GM23248 (cell line): ENCODE data around the gene LAMTOR2. TPM values are rescaled to one million over a fixed set of nuclear protein-coding genes. Genes with fewer than 3 reads are reported as not detected.
A peak's percentile ranks its signal among the peaks of the same experiment; 100 is the strongest.

Experiments
- DNase-seq: peaks from one replicate; pipeline ENCODE4 v3.0.0-alpha.2; 2015
- H2AFZ ChIP-seq: fragments of 200-600 bp; sonication (generic); 2 replicates; pipeline ENCODE4 v1.6.1; 2016; ENCODE audit warnings: antibody characterized with exemption
- H3F3A ChIP-seq: fragments of 200-600 bp; sonication (generic); 2 replicates; pipeline ENCODE4 v1.6.1; 2016; ENCODE audit warnings: mild to moderate bottlenecking, antibody characterized with exemption, mixed run types; ENCODE audit not compliant: insufficient read depth
- H3K27ac ChIP-seq: fragments of 200-600 bp; sonication (generic); 2 replicates; pipeline ENCODE4 v1.5.1; 2016; ENCODE audit warnings: mild to moderate bottlenecking
- H3K27me3 ChIP-seq: fragments of 200-600 bp; sonication (generic); replicated peaks from 2 replicates; pipeline ENCODE4 v1.6.1; 2016; ENCODE audit warnings: mild to moderate bottlenecking; ENCODE audit not compliant: insufficient read depth
- H3K36me3 ChIP-seq: fragments of 200-600 bp; sonication (generic); 2 replicates; pipeline ENCODE4 v1.6.1; 2016; ENCODE audit warnings: low read depth, mild to moderate bottlenecking
- H3K4me1 ChIP-seq: fragments of 200-600 bp; sonication (generic); 2 replicates; pipeline ENCODE4 v1.6.1; 2016; ENCODE audit warnings: mild to moderate bottlenecking; ENCODE audit not compliant: insufficient read depth
- H3K4me2 ChIP-seq: fragments of 200-600 bp; sonication (generic); one replicate; pipeline ENCODE4 v1.6.1; 2016; ENCODE audit warnings: mild to moderate bottlenecking; ENCODE audit not compliant: unreplicated experiment
- H3K4me3 ChIP-seq: fragments of 200-600 bp; sonication (generic); 2 replicates; pipeline ENCODE4 v1.5.1; 2016; ENCODE audit warnings: mild to moderate bottlenecking
- H3K79me2 ChIP-seq: fragments of 200-600 bp; sonication (generic); 2 replicates; pipeline ENCODE4 v1.6.1; 2016; ENCODE audit warnings: mild to moderate bottlenecking; ENCODE audit not compliant: insufficient read depth
- H3K9ac ChIP-seq: fragments of 200-600 bp; sonication (generic); 2 replicates; pipeline ENCODE4 v1.6.1; 2016; ENCODE audit warnings: mild to moderate bottlenecking
- H3K9me2 ChIP-seq: fragments of 200-600 bp; sonication (generic); 2 replicates; pipeline ENCODE4 v1.6.1; 2016; ENCODE audit warnings: mixed run types, mild to moderate bottlenecking, moderate library complexity; ENCODE audit not compliant: insufficient read depth
- H3K9me3 ChIP-seq: fragments of 200-600 bp; sonication (generic); one replicate; pipeline ENCODE4 v1.6.1; 2017; ENCODE audit warnings: low read depth
- H4K20me1 ChIP-seq: fragments of 200-600 bp; sonication (generic); 2 replicates; pipeline ENCODE4 v1.6.0; 2016; ENCODE audit not compliant: insufficient read depth
- EZH2 ChIP-seq: fragments of 200-600 bp; sonication (generic); IDR thresholded peaks from 2 replicates; pipeline ENCODE4 v1.6.1; 2018; ENCODE audit warnings: antibody characterized with exemption, mild to moderate bottlenecking; ENCODE audit not compliant: insufficient read depth, poor library complexity, severe bottlenecking
- EZH2phosphoT487 ChIP-seq: fragments of 200-600 bp; sonication (generic); IDR thresholded peaks from 2 replicates; pipeline ENCODE4 v1.6.1; 2018; ENCODE audit warnings: antibody characterized with exemption, moderate library complexity, mild to moderate bottlenecking, low read depth; ENCODE audit not compliant: insufficient read depth
- WGBS, 2 experiments: methylation state at CpG; one replicate each; pipeline ENCODE4 v1.1.6; 2015 to 2017; ENCODE audit warnings: low lambda C conversion rate in 2 of 2, low coverage in 1 of 2; ENCODE audit errors: missing lambda C conversion rate in 2 of 2; 5-methylcytosine and 5-hydroxymethylcytosine counted together
- in situ Hi-C: fragments of 300-500 bp; cut with MboI; formaldehyde crosslinking; loops from 2 replicates; pipeline ENCODE4 v1.15.0; 2020
- polyA plus RNA-seq: library from polyadenylated mRNA; unstranded; fragments of >200 nt; fragmentation: Nextera tagmentation; extraction: Ambion mirVana; gene quantifications from 2 replicates; pipeline ENCODE4 v1.2.1, GENCODE V29; 2016
- total RNA-seq: library from RNA; depleted of rRNA; stranded (reverse); fragments of >200 nt; shearing (Covaris generic); gene quantifications from 2 replicates; pipeline ENCODE4 v1.2.3, GENCODE V29; 2014

LAMTOR2 gene
- total and polyA plus RNA-seq, 2 experiments from 2014 or later = 41.3 to 143 TPM

GRCh38 chr1:156063997-156064285 is 9.4 kb downstream of the LAMTOR2 start:
- H3K4me3 ChIP-seq = no peak overlapping the region
- no peaks in the 10 kb centered on the region for H3K79me2 ChIP-seq
- H3K9me3 ChIP-seq = no peaks in the 10 kb centered on the region
- H2AFZ ChIP-seq = no peak overlapping the region
- H3K9ac ChIP-seq = no peak overlapping the region
- H3K9me2 ChIP-seq = no peaks in the 10 kb centered on the region
- in situ Hi-C loops = no loop called here
- no peak for DNase-seq
- H4K20me1 ChIP-seq = no peaks in the 10 kb centered on the region
- 63 to 76% methylated on average over 2 of the region's 2 CpGs for WGBS, 2 experiments
- no peaks in the 10 kb centered on the region for H3F3A ChIP-seq
- H3K27ac ChIP-seq = no peak overlapping the region
- no peak for TF ChIP-seq EZH2phosphoT487
- no peak for TF ChIP-seq EZH2
- H3K4me1 ChIP-seq = no peaks in the 10 kb centered on the region
- H3K36me3 ChIP-seq = no peaks in the 10 kb centered on the region
- no peaks in the 10 kb centered on the region for H3K27me3 ChIP-seq
- no peak overlapping the region for H3K4me2 ChIP-seq

- Histone ChIP-seq H3K4me3 (no peak overlapping the region), H3K9me2 (no peaks in the 10 kb centered on the region), H3K9ac (no peak overlapping the region), H4K20me1 (no peaks in the 10 kb centered on the region), H3K79me2 (no peaks in the 10 kb centered on the region), H3K27ac (no peak overlapping the region), H3K9me3 (no peaks in the 10 kb centered on the region), H3F3A (no peaks in the 10 kb centered on the region), H3K36me3 (no peaks in the 10 kb centered on the region), H3K4me1 (no peaks in the 10 kb centered on the region), H2AFZ (no peak overlapping the region), H3K4me2 (no peak overlapping the region), H3K27me3 (no peaks in the 10 kb centered on the region)
- TF ChIP-seq EZH2phosphoT487 = no peak
- no peak for TF ChIP-seq EZH2
- peak; percentile 14 for DNase-seq
- 100% methylated on average over 2 of the region's 2 CpGs for WGBS, 2 experiments
- in situ Hi-C loops = no loop called here
Measured at GRCh38 chr1:156064615-156065014, 10.0 kb downstream of the LAMTOR2 start.

DNA sequence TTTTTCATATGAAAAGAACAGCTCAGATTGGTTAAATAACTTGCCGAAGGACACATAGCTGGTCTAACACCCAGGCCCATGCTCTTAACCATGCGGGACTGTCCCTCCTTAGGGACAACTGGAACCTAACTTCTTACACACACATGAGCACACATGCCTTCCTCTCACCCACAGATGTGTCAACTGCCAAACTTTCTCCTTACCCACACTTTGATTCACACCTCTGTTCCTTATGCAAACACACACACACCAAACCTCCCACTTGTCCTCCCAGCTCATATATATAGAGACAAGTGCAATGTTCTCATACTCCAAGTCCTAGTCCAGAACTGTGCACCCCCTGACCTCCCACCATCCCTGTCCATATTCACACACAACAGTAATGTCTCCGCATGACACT is 10.6 kb downstream of the LAMTOR2 start:
- no peaks in the 10 kb centered on the region for H3K27me3 ChIP-seq
- in situ Hi-C loops = no loop called here
- no peak overlapping the region for H3K27ac ChIP-seq
- H3K4me3 ChIP-seq = no peak overlapping the region
- H3K9me2 ChIP-seq = no peaks in the 10 kb centered on the region
- H3K4me1 ChIP-seq = no peaks in the 10 kb centered on the region
- H3K9ac ChIP-seq = no peak overlapping the region
- no peak for DNase-seq
- WGBS, 2 experiments = 94 to 98% methylated on average over 3 of the region's 3 CpGs
- no peaks in the 10 kb centered on the region for H4K20me1 ChIP-seq
- H3K4me2 ChIP-seq = no peak overlapping the region
- no peaks in the 10 kb centered on the region for H3K79me2 ChIP-seq
- no peaks in the 10 kb centered on the region for H3F3A ChIP-seq
- H2AFZ ChIP-seq = no peak overlapping the region
- no peaks in the 10 kb centered on the region for H3K9me3 ChIP-seq
- TF ChIP-seq EZH2phosphoT487 (no peak), EZH2 (no peak)
- H3K36me3 ChIP-seq = no peaks in the 10 kb centered on the region

- no peaks in the 10 kb centered on the region for H4K20me1 ChIP-seq
- TF ChIP-seq EZH2 (no peak), EZH2phosphoT487 (no peak)
- WGBS, 2 experiments = 74% methylated on average over 16 of the region's 16 CpGs
- no peak overlapping the region for H3K4me3 ChIP-seq
- in situ Hi-C loops = no loop called here
- no peaks in the 10 kb centered on the region for H3F3A ChIP-seq
- no peaks in the 10 kb centered on the region for H3K4me1 ChIP-seq
- H3K27me3 ChIP-seq = no peaks in the 10 kb centered on the region
- DNase-seq = no peak
- H3K27ac ChIP-seq = no peak overlapping the region
- no peaks in the 10 kb centered on the region for H3K36me3 ChIP-seq
- H3K9me3 ChIP-seq = no peaks in the 10 kb centered on the region
- H3K9me2 ChIP-seq = no peaks in the 10 kb centered on the region
- no peak overlapping the region for H3K4me2 ChIP-seq
- H3K9ac ChIP-seq = no peak overlapping the region
- H2AFZ ChIP-seq = no peak overlapping the region
- H3K79me2 ChIP-seq = no peaks in the 10 kb centered on the region
Measured at GRCh38 chr1:156065871-156066270, 11.3 kb downstream of the LAMTOR2 start.

DNA sequence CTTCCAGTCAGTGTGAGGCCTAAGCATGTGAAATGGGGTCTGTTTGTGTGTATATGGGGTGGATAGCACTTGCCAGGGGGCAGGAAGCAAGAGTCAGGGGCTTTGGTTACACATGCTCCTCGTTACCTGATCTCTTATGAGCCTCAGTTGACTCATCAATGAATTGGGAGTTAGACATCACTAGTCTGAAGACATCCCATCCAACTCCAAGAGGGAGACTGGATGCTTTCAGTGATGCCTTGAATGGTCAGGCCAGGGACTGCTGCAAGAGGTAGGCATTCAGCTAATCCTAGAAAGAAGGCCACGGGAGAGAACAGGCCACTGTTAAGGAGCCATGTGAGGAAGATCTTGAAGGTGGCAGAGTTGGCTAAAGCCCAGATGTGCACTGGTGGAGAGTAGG is 12.7 kb downstream of the LAMTOR2 start:
- TF ChIP-seq EZH2phosphoT487 (no peak), EZH2 (no peak)
- Histone ChIP-seq H3K79me2 (no peaks in the 10 kb centered on the region), H3K27me3 (no peaks in the 10 kb centered on the region), H2AFZ (no peak overlapping the region), H3F3A (no peaks in the 10 kb centered on the region), H3K4me2 (no peak overlapping the region), H3K4me3 (no peak overlapping the region), H3K4me1 (no peaks in the 10 kb centered on the region), H3K36me3 (no peaks in the 10 kb centered on the region), H3K27ac (no peak overlapping the region), H4K20me1 (no peaks in the 10 kb centered on the region), H3K9me3 (no peaks in the 10 kb centered on the region), H3K9me2 (no peaks in the 10 kb centered on the region), H3K9ac (no peak overlapping the region)
- in situ Hi-C loops = no loop called here
- WGBS, 2 experiments = 39 to 54% methylated on average over 2 of the region's 2 CpGs
- peak; percentile 18 for DNase-seq
